AG04450 (cell line): ENCODE results near the gene FMN2. TPM values are rescaled to one million over a fixed set of nuclear protein-coding genes. Genes with fewer than 3 reads are reported as not detected.
"Not testable (repeated sequence)": the region's sequence is repeated elsewhere in the genome, so short reads cannot be mapped to it uniquely, and the experiment has no call there.

ENCODE experiments used
- CTCF ChIA-PET: fragments of 300-600, 350-600 bp; formaldehyde crosslinking; extraction: SDS; loops from one replicate; lab custom pipeline; 2022; ENCODE audit warnings: antibody characterized with exemption, inconsistent platforms; lab: Charles Lee
- POLR2A ChIA-PET: fragments of 350-600 bp; formaldehyde crosslinking; extraction: SDS; loops from one replicate; lab custom pipeline; 2021; ENCODE audit warnings: antibody characterized with exemption, inconsistent platforms; lab: Yijun Ruan, JAX
- DNase-seq: peaks from one replicate; pipeline ENCODE4 v3.0.0-alpha.2; 2011; ENCODE audit warnings: low read depth, low spot score
- H3K27ac ChIP-seq: one replicate; pipeline ENCODE4 v1.5.1; 2012; ENCODE audit warnings: low read depth, low read length, control low read depth
- H3K27me3 ChIP-seq: one replicate; pipeline ENCODE4 v1.6.0; 2012; ENCODE audit warnings: low read length; ENCODE audit not compliant: control insufficient read depth, insufficient read depth
- H3K4me3 ChIP-seq: 2 replicates; pipeline ENCODE4 v1.5.1; 2011; ENCODE audit warnings: mild to moderate bottlenecking, low read depth, low read length, control low read depth
- H3K9me3 ChIP-seq: 2 replicates; pipeline ENCODE4 v1.5.1; 2012; ENCODE audit warnings: low read length; ENCODE audit not compliant: control insufficient read depth, insufficient read depth
- polyA plus RNA-seq: library from polyadenylated mRNA; depleted of rRNA; stranded (reverse); fragments of >200 nt; gene quantifications from 2 replicates; pipeline ENCODE4 v1.2.3, GENCODE V29; 2011
- TF ChIP-seq, protein P1 (sequence below): IDR thresholded peaks from 2 replicates; pipeline ENCODE4 v1.5.1; 2011; ENCODE audit warnings: low read depth, low read length, control low read depth, inconsistent platforms

FMN2 gene
- polyA plus RNA-seq, 1 experiment = 6.9 TPM

- no peaks in the 10 kb centered on the region for H3K9me3 ChIP-seq
- H3K27me3 ChIP-seq = no peaks in the 10 kb centered on the region
- no peak overlapping the region for H3K4me3 ChIP-seq
- no peak overlapping the region for H3K27ac ChIP-seq
- ChIA-PET POLR2A (no interaction called here), CTCF (no interaction called here)
- TF ChIP-seq, protein P1, sequence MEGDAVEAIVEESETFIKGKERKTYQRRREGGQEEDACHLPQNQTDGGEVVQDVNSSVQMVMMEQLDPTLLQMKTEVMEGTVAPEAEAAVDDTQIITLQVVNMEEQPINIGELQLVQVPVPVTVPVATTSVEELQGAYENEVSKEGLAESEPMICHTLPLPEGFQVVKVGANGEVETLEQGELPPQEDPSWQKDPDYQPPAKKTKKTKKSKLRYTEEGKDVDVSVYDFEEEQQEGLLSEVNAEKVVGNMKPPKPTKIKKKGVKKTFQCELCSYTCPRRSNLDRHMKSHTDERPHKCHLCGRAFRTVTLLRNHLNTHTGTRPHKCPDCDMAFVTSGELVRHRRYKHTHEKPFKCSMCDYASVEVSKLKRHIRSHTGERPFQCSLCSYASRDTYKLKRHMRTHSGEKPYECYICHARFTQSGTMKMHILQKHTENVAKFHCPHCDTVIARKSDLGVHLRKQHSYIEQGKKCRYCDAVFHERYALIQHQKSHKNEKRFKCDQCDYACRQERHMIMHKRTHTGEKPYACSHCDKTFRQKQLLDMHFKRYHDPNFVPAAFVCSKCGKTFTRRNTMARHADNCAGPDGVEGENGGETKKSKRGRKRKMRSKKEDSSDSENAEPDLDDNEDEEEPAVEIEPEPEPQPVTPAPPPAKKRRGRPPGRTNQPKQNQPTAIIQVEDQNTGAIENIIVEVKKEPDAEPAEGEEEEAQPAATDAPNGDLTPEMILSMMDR = no peak
- no peak for DNase-seq
Measured at GRCh38 chr1:240407407-240407806, 315.7 kb downstream of the FMN2 start.

- CTCF ChIA-PET = interaction anchor here (1.0 kb wide), 2 partner anchors 11 to 46 kb away, joined by 3 read pairs; no protein-coding TSS in a partner anchor
- POLR2A ChIA-PET = no interaction called here
- DNase-seq = no peak
- H3K27me3 ChIP-seq = no peaks in the 10 kb centered on the region
- no peaks in the 10 kb centered on the region for H3K9me3 ChIP-seq
- H3K4me3 ChIP-seq = no peak overlapping the region
- no peak overlapping the region for H3K27ac ChIP-seq
- TF ChIP-seq, protein P1 = no peak
Measured at GRCh38 chr1:240409615-240410014, 317.9 kb downstream of the FMN2 start.

DNA sequence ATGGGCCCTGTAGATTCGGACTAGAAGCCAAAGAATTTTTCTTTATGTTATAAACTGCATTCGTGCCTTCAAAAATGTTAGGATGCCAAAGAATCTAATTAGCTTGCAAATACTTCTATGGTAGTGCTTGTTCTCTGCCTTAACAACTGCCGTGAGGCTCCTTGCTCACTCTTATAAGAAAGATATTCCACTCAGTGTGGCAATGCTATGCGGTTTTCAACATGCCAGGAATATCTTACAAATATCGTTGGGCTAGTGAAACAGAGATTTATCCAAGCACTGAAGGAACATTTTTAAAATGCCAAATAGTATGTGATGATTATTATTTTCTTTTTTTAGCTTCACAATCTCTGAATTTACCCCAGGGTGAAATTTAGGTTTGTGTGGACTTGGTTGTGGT, 322.0 kb downstream of the FMN2 start:
- CTCF ChIA-PET = interaction anchor here (0.6 kb wide), 2 partner anchors 573 to 1078 kb away, joined by 3 read pairs; no protein-coding TSS in a partner anchor
- Histone ChIP-seq H3K9me3 (no peaks in the 10 kb centered on the region), H3K27ac (no peak overlapping the region), H3K4me3 (no peak overlapping the region), H3K27me3 (no peaks in the 10 kb centered on the region)
- POLR2A ChIA-PET = interaction anchor here (1.0 kb wide), 1 partner anchor 14 kb away, joined by 3 read pairs; no protein-coding TSS in a partner anchor
- TF ChIP-seq, protein P1 = no peak
- no peak for DNase-seq

- Histone ChIP-seq H3K4me3 (no peak overlapping the region), H3K27ac (no peak overlapping the region), H3K9me3 (no peaks in the 10 kb centered on the region), H3K27me3 (no peaks in the 10 kb centered on the region)
- ChIA-PET POLR2A (interaction anchor here (1.0 kb wide), 1 partner anchor 15 kb away, joined by 3 read pairs; no protein-coding TSS in a partner anchor), CTCF (no interaction called here)
- TF ChIP-seq, protein P1 = no peak
- DNase-seq = peak; percentile 30
Measured at GRCh38 chr1:240414237-240414636, 322.6 kb downstream of the FMN2 start.

DNA sequence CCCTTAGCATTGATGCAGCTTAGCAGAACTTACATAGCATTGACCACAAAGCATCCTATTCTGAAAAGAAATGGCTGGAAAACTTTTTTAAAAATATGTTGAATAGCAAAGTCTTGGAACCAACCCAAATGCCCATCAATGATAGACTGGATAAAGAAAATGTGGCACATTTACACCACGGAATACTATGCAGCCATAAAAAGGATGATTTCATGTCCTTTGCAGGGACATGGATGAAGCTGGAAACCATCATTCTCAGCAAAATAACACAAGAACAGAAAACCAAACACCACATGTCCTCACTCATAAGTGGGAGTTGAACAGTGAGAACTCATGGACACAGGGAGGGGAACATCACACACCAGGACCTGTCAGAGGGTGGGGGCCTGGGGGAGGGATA, 323.3 kb downstream of the FMN2 start:
- H3K9me3 ChIP-seq, H3K4me3 ChIP-seq, CTCF ChIA-PET, H3K27me3 ChIP-seq, DNase-seq, POLR2A ChIA-PET, H3K27ac ChIP-seq: not testable (repeated sequence)

DNA sequence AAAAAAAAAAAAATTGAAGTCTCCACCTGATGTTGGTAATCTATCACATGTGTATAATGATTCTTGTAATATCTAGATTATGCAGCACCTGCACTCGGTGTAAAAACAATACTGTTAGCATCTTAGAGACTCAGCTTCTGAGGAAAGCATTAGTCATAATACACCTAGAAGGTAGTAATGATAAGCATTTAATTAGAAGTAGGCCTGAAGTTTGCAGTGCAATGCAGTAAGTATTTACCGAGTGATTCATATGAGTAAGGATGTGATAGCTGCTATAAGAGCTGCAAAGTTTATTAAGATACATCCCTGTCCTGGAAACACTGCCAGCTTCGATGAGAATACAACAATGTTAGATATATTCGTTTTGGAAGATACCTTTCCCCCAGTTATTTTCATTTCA, 323.8 kb downstream of the FMN2 start:
- no peak overlapping the region for H3K4me3 ChIP-seq
- ChIA-PET CTCF (no interaction called here), POLR2A (no interaction called here)
- no peak overlapping the region for H3K27ac ChIP-seq
- DNase-seq = no peak
- H3K27me3 ChIP-seq = no peaks in the 10 kb centered on the region
- TF ChIP-seq, protein P1 = no peak
- H3K9me3 ChIP-seq = no peaks in the 10 kb centered on the region
